ENCODE data around the gene EIF3K. TPM values are rescaled to one million over a fixed set of nuclear protein-coding genes. Genes with fewer than 3 reads are reported as not detected.

The EIF3K gene
- total and polyA plus RNA-seq, 2 of the 13 experiments (the other 11 are each of a cell fraction or from before 2014, with no cell fraction given): 179 to 258 TPM

- TF ChIP-seq ZNF687 (CRISPR knock-in tag; IDR thresholded peaks at IDR 0.05): peak; percentile 54
- TF ChIP-seq ZNF143 (CRISPR knock-in tag; IDR thresholded peaks at IDR 0.05): no peak
- no peak for TF ChIP-seq ATF6 (CRISPR knock-in tag; conservative IDR thresholded peaks at IDR 0.05)
- no peak for TF ChIP-seq ZNF841 (CRISPR knock-in tag; IDR thresholded peaks at IDR 0.05; ENCODE audit: borderline replicate concordance)
- TF ChIP-seq STAG1 (CRISPR knock-in tag; IDR thresholded peaks at IDR 0.05): peak; percentile 38; the same call in 1 of the 2 replicates
- no peak for TF ChIP-seq GABPA (IDR thresholded peaks at IDR 0.05; ENCODE audit: low read depth, low read length)
- no peak for TF ChIP-seq GABPA (CRISPR knock-in tag; IDR thresholded peaks at IDR 0.05; ENCODE audit: low read depth)
- no peak for TF ChIP-seq FOXO4 (CRISPR knock-in tag; conservative IDR thresholded peaks at IDR 0.05)
- no peak for TF ChIP-seq IKZF5 (CRISPR knock-in tag; IDR thresholded peaks at IDR 0.05)
- TF ChIP-seq ZNF460 (CRISPR knock-in tag; IDR thresholded peaks at IDR 0.05; ENCODE audit: borderline replicate concordance): no peak
- no peak for TF ChIP-seq ZNF276 (CRISPR knock-in tag; IDR thresholded peaks at IDR 0.05; ENCODE audit: low read depth)
- peak; percentile 11; the same call in 1 of the 2 replicates for TF ChIP-seq HNF4A (CRISPR knock-in tag; IDR thresholded peaks at IDR 0.05)
- 0 out of 2 replicates have a peak, but pooled peaks have one; percentile 23 for TF ChIP-seq ZNF746 (CRISPR knock-in tag; IDR thresholded peaks at IDR 0.05)
- no peak for TF ChIP-seq KLF16 (CRISPR knock-in tag; IDR thresholded peaks at IDR 0.05)
- TF ChIP-seq ZNF816 (CRISPR knock-in tag; IDR thresholded peaks at IDR 0.05; ENCODE audit: borderline replicate concordance): no peak
- no peak for TF ChIP-seq JARID2 (CRISPR knock-in tag; IDR thresholded peaks at IDR 0.05; ENCODE audit: insufficient replicate concordance)
- TF ChIP-seq ZBTB38 (CRISPR knock-in tag; IDR thresholded peaks at IDR 0.05): peak; percentile 54; the same call in 1 of the 2 replicates
Observed at GRCh38 chr19:38675611-38676010, 56.6 kb downstream of the EIF3K start (continued).

All from HepG2 (cell line).